SK-N-SH (cell line): ENCODE measurements around the gene SCYGR5.

Experiments
- ELF1 ChIP-seq: IDR thresholded peaks from 2 replicates; pipeline ENCODE4 v1.4.0; 2012
- EP300 ChIP-seq, 2 experiments: IDR thresholded peaks; 2 replicates each; pipeline versions ENCODE4 v1.4.0 to v1.6.1; 2012; ENCODE audit warnings: borderline replicate concordance in 1 of 2, low read depth in 1 of 2, low read length in 1 of 2
- GABPA ChIP-seq: IDR thresholded peaks from 2 replicates; pipeline ENCODE4 v1.4.0; 2012; ENCODE audit warnings: low read depth, mild to moderate bottlenecking
- RAD21 ChIP-seq: IDR thresholded peaks from 2 replicates; pipeline ENCODE4 v1.6.1; 2012; ENCODE audit warnings: mild to moderate bottlenecking, low read length
- RCOR1 ChIP-seq: fragments of 150-350 bp; IDR thresholded peaks from 2 replicates; pipeline ENCODE4 v1.6.1; 2017; ENCODE audit warnings: antibody characterized with exemption, low read length
- RFX5 ChIP-seq: IDR thresholded peaks from 2 replicates; pipeline ENCODE4 v1.6.1; 2012; ENCODE audit warnings: mild to moderate bottlenecking, improper control_type of control experiment, low read length
- TAF1 ChIP-seq: IDR thresholded peaks from 2 replicates; pipeline ENCODE4 v1.6.1; 2012; ENCODE audit warnings: low read depth, mild to moderate bottlenecking, low read length, moderate library complexity, borderline replicate concordance
- YY1 ChIP-seq: IDR thresholded peaks from 2 replicates; pipeline ENCODE4 v1.4.0; 2012; ENCODE audit warnings: low read depth, mild to moderate bottlenecking
- TF ChIP-seq, protein P1 (sequence below): fragments of 200-600 bp; sonication (generic); IDR thresholded peaks from 2 replicates; pipeline ENCODE4 v1.6.1; 2017; ENCODE audit warnings: antibody characterized with exemption, mild to moderate bottlenecking, moderate library complexity
- TF ChIP-seq, protein P2 (sequence below): IDR thresholded peaks from 2 replicates; pipeline ENCODE4 v1.4.0; 2012; ENCODE audit warnings: low read depth, borderline replicate concordance
- TF ChIP-seq, protein P3 (sequence below): fragments of 150-350 bp; IDR thresholded peaks from 2 replicates; pipeline ENCODE4 v1.6.1; 2017; ENCODE audit warnings: antibody characterized with exemption, low read length, low read depth, borderline replicate concordance
- TF ChIP-seq, protein P4 (sequence below): IDR thresholded peaks from 2 replicates; pipeline ENCODE4 v1.4.0; 2012; ENCODE audit warnings: low read depth, borderline replicate concordance

DNA sequence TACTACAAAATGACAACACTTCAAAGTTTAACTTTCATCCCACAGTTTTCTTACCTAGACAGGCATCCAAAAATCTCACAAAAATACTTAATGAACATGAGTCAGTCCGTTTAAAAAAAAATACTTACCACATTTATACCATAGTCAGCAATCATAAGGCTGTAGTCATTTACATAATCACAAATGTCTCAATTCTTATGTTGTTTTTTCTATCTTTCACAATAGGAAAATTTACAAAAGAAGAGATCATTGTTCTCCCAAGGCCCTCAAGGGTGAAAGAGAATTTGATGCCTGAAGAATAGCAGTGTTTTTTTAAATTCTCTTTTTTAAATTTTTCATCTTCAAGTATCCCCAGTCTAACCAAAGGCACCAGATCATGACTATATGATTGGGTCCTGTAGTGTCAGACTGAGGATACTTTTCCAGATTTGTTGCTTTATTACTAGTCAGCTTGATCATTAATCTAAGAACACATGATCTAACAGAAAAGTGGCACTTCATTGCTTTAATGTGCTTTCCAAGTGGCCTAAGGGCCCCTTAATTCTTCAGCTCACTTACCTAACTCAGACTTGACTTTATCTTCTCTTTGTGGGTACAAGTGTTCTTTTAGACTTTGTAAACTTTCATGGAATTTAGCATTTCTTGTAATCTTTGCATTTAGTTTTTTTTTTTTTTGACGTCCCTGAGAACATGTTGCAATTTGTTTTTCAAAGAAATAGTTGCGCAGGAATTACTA lies 4.7 kb downstream of the SCYGR5 start:
- TF ChIP-seq, protein P1, sequence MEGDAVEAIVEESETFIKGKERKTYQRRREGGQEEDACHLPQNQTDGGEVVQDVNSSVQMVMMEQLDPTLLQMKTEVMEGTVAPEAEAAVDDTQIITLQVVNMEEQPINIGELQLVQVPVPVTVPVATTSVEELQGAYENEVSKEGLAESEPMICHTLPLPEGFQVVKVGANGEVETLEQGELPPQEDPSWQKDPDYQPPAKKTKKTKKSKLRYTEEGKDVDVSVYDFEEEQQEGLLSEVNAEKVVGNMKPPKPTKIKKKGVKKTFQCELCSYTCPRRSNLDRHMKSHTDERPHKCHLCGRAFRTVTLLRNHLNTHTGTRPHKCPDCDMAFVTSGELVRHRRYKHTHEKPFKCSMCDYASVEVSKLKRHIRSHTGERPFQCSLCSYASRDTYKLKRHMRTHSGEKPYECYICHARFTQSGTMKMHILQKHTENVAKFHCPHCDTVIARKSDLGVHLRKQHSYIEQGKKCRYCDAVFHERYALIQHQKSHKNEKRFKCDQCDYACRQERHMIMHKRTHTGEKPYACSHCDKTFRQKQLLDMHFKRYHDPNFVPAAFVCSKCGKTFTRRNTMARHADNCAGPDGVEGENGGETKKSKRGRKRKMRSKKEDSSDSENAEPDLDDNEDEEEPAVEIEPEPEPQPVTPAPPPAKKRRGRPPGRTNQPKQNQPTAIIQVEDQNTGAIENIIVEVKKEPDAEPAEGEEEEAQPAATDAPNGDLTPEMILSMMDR, result no peak
- TF ChIP-seq RAD21, result no peak
- no peak for TF ChIP-seq ELF1
- no peak for TF ChIP-seq EP300 (IDR thresholded peaks at IDR 0.05; ENCODE audit: borderline replicate concordance in 1 of 2, low read depth in 1 of 2, low read length in 1 of 2)
- no peak for TF ChIP-seq YY1
- no peak for TF ChIP-seq RFX5
- TF ChIP-seq, protein P2, sequence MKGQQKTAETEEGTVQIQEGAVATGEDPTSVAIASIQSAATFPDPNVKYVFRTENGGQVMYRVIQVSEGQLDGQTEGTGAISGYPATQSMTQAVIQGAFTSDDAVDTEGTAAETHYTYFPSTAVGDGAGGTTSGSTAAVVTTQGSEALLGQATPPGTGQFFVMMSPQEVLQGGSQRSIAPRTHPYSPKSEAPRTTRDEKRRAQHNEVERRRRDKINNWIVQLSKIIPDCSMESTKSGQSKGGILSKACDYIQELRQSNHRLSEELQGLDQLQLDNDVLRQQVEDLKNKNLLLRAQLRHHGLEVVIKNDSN, result no peak
- TF ChIP-seq RCOR1, result no peak
- TF ChIP-seq, protein P3, sequence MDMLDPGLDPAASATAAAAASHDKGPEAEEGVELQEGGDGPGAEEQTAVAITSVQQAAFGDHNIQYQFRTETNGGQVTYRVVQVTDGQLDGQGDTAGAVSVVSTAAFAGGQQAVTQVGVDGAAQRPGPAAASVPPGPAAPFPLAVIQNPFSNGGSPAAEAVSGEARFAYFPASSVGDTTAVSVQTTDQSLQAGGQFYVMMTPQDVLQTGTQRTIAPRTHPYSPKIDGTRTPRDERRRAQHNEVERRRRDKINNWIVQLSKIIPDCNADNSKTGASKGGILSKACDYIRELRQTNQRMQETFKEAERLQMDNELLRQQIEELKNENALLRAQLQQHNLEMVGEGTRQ, result no peak
- TF ChIP-seq TAF1, result no peak
- TF ChIP-seq GABPA, result no peak
- TF ChIP-seq, protein P4, sequence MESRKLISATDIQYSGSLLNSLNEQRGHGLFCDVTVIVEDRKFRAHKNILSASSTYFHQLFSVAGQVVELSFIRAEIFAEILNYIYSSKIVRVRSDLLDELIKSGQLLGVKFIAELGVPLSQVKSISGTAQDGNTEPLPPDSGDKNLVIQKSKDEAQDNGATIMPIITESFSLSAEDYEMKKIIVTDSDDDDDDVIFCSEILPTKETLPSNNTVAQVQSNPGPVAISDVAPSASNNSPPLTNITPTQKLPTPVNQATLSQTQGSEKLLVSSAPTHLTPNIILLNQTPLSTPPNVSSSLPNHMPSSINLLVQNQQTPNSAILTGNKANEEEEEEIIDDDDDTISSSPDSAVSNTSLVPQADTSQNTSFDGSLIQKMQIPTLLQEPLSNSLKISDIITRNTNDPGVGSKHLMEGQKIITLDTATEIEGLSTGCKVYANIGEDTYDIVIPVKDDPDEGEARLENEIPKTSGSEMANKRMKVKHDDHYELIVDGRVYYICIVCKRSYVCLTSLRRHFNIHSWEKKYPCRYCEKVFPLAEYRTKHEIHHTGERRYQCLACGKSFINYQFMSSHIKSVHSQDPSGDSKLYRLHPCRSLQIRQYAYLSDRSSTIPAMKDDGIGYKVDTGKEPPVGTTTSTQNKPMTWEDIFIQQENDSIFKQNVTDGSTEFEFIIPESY, result no peak
